Endothelial cell of umbilical vein (primary cell): Measurements from ENCODE around the gene PCP4L1. TPM values are rescaled to one million over a fixed set of nuclear protein-coding genes. Genes with fewer than 3 reads are reported as not detected.

ENCODE experiments used
- BruUV-seq: library from RNA; stranded (reverse); fragments of 400-500 nt; replicated peaks from 2 replicates; lab custom pipeline; 2021; lab: Mats Ljungman, UMichigan
- CTCF ChIA-PET: fragments of 300-600, 350-600 bp; sonication (Branson Sonifier 250); formaldehyde crosslinking; loops from one replicate; lab custom pipeline; 2021; ENCODE audit warnings: antibody characterized with exemption, inconsistent platforms; lab: Charles Lee
- POLR2A ChIA-PET: fragments of 300-600, 350-600 bp; sonication (Branson Sonifier 250); formaldehyde crosslinking; loops from one replicate; lab custom pipeline; 2021; ENCODE audit warnings: antibody characterized with exemption, inconsistent platforms; lab: Charles Lee
- DNase-seq: peaks from one replicate; pipeline ENCODE4 v3.0.0-alpha.2; 2011; ENCODE audit warnings: low read depth, low spot score
- FAIRE-seq: peaks from 2 replicates; lab custom pipeline; 2011; peaks lifted over from hg19 to GRCh38; lab: Jason Lieb, UNC
- H2AFZ ChIP-seq: 2 replicates; pipeline ENCODE4 v1.6.0; 2012; ENCODE audit warnings: low read depth, low read length, control low read depth, inconsistent platforms
- H3K27ac ChIP-seq: 2 replicates; pipeline ENCODE4 v1.5.1; 2011; ENCODE audit warnings: low read depth, mild to moderate bottlenecking, control low read depth, low read length, moderate library complexity; ENCODE audit not compliant: insufficient read depth
- H3K27me3 ChIP-seq, 2 experiments: 2 replicates each; pipeline versions ENCODE4 v1.6.0 to v1.6.1; 2011; ENCODE audit warnings: low read length in 2 of 2, mixed read lengths in 1 of 2; ENCODE audit not compliant: control insufficient read depth in 2 of 2, insufficient read depth in 2 of 2
- H3K36me3 ChIP-seq, 2 experiments: 2 replicates in 1 of 2; 3 replicates in 1 of 2; pipeline ENCODE4 v1.5.1; 2011; ENCODE audit warnings: low read length in 2 of 2, mild to moderate bottlenecking in 1 of 2, moderate library complexity in 1 of 2; ENCODE audit not compliant: control insufficient read depth in 2 of 2, insufficient read depth in 2 of 2; ENCODE audit errors: extremely low read depth in 1 of 2
- H3K4me1 ChIP-seq: 3 replicates; pipeline ENCODE4 v1.5.1; 2011; ENCODE audit warnings: mild to moderate bottlenecking, low read length; ENCODE audit not compliant: control insufficient read depth, insufficient read depth; ENCODE audit errors: extremely low read depth
- H3K4me2 ChIP-seq: 2 replicates; pipeline ENCODE4 v1.6.1; 2011; ENCODE audit warnings: low read length, control low read depth, mixed read lengths; ENCODE audit not compliant: insufficient read depth
- H3K4me3 ChIP-seq, 3 experiments: fragments of 200-600 bp in 1 of 3; sonication (generic), shearing (Covaris generic) in 1 of 3; replicated peaks in 1 of 3; 2 replicates each; pipeline ENCODE4 v1.5.1; 2011 to 2016; ENCODE audit warnings: control low read depth in 3 of 3, low read length in 3 of 3, mild to moderate bottlenecking in 2 of 3, inconsistent platforms in 1 of 3, low read depth in 1 of 3, moderate library complexity in 1 of 3; ENCODE audit not compliant: insufficient read depth in 1 of 3
- H3K79me2 ChIP-seq: 2 replicates; pipeline ENCODE4 v1.6.0; 2012; ENCODE audit warnings: low read length, inconsistent platforms; ENCODE audit not compliant: control insufficient read depth, insufficient read depth
- H3K9ac ChIP-seq: replicated peaks from 2 replicates; pipeline ENCODE3; 2011; ENCODE audit warnings: low read length, control low read depth; ENCODE audit not compliant: insufficient read depth; ENCODE audit errors: extremely low read depth
- H3K9me1 ChIP-seq: replicated peaks from 3 replicates; pipeline ENCODE4 v1.6.0; 2011; ENCODE audit warnings: mild to moderate bottlenecking, low read length; ENCODE audit not compliant: control insufficient read depth, insufficient read depth; ENCODE audit errors: extremely low read depth
- H3K9me3 ChIP-seq: replicated peaks from 2 replicates; pipeline ENCODE4 v1.5.1; 2012; ENCODE audit warnings: low read length, inconsistent platforms; ENCODE audit not compliant: control insufficient read depth, insufficient read depth
- H4K20me1 ChIP-seq: replicated peaks from 2 replicates; pipeline ENCODE3; 2011; ENCODE audit warnings: mild to moderate bottlenecking, low read length; ENCODE audit not compliant: control insufficient read depth, insufficient read depth; ENCODE audit errors: extremely low read depth
- CTCF ChIP-seq, 2 donors: IDR thresholded peaks; 1 replicate in 1 of 2; 2 replicates in 1 of 2; pipeline ENCODE4 v1.5.1; 2011; ENCODE audit warnings: low read length in 2 of 2, mild to moderate bottlenecking in 2 of 2, moderate library complexity in 2 of 2, control low read depth in 1 of 2, inconsistent platforms in 1 of 2, low read depth in 1 of 2; ENCODE audit not compliant: insufficient read depth in 1 of 2; ENCODE audit errors: extremely low read depth in 1 of 2
- EZH2 ChIP-seq: IDR thresholded peaks from 2 replicates; pipeline ENCODE4 v1.6.1; 2012; ENCODE audit warnings: borderline replicate concordance, low read depth, mild to moderate bottlenecking, moderate library complexity, low read length, inconsistent platforms; ENCODE audit not compliant: severe bottlenecking
- FOS ChIP-seq: IDR thresholded peaks from 2 replicates; pipeline ENCODE4 v1.6.1; 2011; ENCODE audit warnings: mild to moderate bottlenecking, low read length, moderate library complexity, borderline replicate concordance; ENCODE audit not compliant: insufficient read depth
- JUN ChIP-seq: IDR thresholded peaks from 2 replicates; pipeline ENCODE4 v1.6.1; 2011; ENCODE audit warnings: borderline replicate concordance, low read depth; ENCODE audit not compliant: insufficient read length, insufficient read depth
- MAX ChIP-seq: IDR thresholded peaks from 2 replicates; pipeline ENCODE4 v1.6.1; 2011; ENCODE audit not compliant: insufficient read depth, insufficient read length
- MYC ChIP-seq: IDR thresholded peaks from one replicate; pipeline ENCODE4 v1.6.1; 2011; ENCODE audit warnings: mild to moderate bottlenecking, low read depth, low read length
- POLR2A ChIP-seq: IDR thresholded peaks from 2 replicates; pipeline ENCODE4 v1.6.1; 2012; ENCODE audit warnings: low read depth, mild to moderate bottlenecking, control low read depth, low read length
- POLR2AphosphoS5 ChIP-seq: IDR thresholded peaks from 2 replicates; pipeline ENCODE4 v1.6.1; 2012; ENCODE audit warnings: low read depth, mild to moderate bottlenecking, control low read depth, low read length, moderate library complexity; ENCODE audit not compliant: insufficient read depth
- dilution Hi-C: fragments of 300-500 bp; cut with MboI; formaldehyde crosslinking; loops from one replicate; pipeline ENCODE4 v1.15.0; 2019; ENCODE audit warnings: low sequenced_read_pairs; ENCODE audit not compliant: extremely low pct_ligation_motif_present
- intact Hi-C: fragments of 100-400 bp; cut with micrococcal nuclease; formaldehyde crosslinking; loops from one replicate; pipeline ENCODE4 v1.10.0; 2022
- polyA plus RNA-seq, 4 experiments: library from polyadenylated mRNA; depleted of rRNA in 3 of 4; stranded (reverse) in 3 of 4; unstranded in 1 of 4; fragments of >200 nt; gene quantifications; 2 replicates each; pipeline versions ENCODE4 v1.2.1 to v1.2.3, GENCODE V29; 2011 to 2012; ENCODE audit warnings: missing spikeins in 1 of 4
- total RNA-seq: library from RNA; stranded (reverse); gene quantifications from 2 replicates; pipeline ENCODE4 v1.2.3, GENCODE V29; 2021

The PCP4L1 gene
- total and polyA plus RNA-seq, 2 donors (not counting 3 experiments of a cell fraction or from before 2014, with no cell fraction given), result not detected

- no peaks in the 10 kb centered on the region for H3K36me3 ChIP-seq
- H3K9me3 ChIP-seq, result no peaks in the 10 kb centered on the region
- no peaks in the 10 kb centered on the region for H3K79me2 ChIP-seq
- no peak for FAIRE-seq
- dilution Hi-C loops (no loop called here), intact Hi-C loops (no loop called here)
- no TSS peak for BruUV-seq
- POLR2A ChIA-PET, result no interaction called here
- H3K27ac ChIP-seq, result no peak overlapping the region
- no peak overlapping the region for H3K9ac ChIP-seq
- H3K4me2 ChIP-seq, result no peak overlapping the region
- no peak for DNase-seq
- TF ChIP-seq EZH2 (no peak), POLR2A (no peak), MYC (no peak), MAX (no peak), JUN (no peak), POLR2AphosphoS5 (no peak), FOS (no peak), CTCF (IDR thresholded peaks at IDR 0.05; ENCODE audit: extremely low read depth in 1 of 2, insufficient read depth in 1 of 2, low read depth in 1 of 2, low read length in 2 of 2) (no peak)
- H3K9me1 ChIP-seq, result no peaks in the 10 kb centered on the region
- H3K27me3 ChIP-seq, result peaks cover 1 to 3% of the 10 kb centered on the region in 2 experiments
- H3K4me3 ChIP-seq, result no peak overlapping the region
- CTCF ChIA-PET, result no interaction called here
- H4K20me1 ChIP-seq, result no peaks in the 10 kb centered on the region
- H3K4me1 ChIP-seq, result no peaks in the 10 kb centered on the region
- H2AFZ ChIP-seq, result no peak overlapping the region
These were observed 16.2 kb upstream of the PCP4L1 start for GRCh38 chr1:161242313-161242712.
